DND-41 (cell line): ENCODE measurements around the gene PAK4.

Source experiments
- ATAC-seq: fragments of 200-7000 bp; cut with Tn5 transposase; 3 replicates; pipeline ENCODE4 v1.9.1; 2021; ENCODE audit warnings: low read depth; ENCODE audit not compliant: insufficient read depth
- DNase-seq: peaks from one replicate; pipeline ENCODE4 v3.0.0-alpha.2; 2020
- H2AFZ ChIP-seq: 2 replicates; pipeline ENCODE4 v1.6.0; 2012; ENCODE audit warnings: low read depth, low read length
- H3K27ac ChIP-seq: 2 replicates; pipeline ENCODE4 v1.5.1; 2012; ENCODE audit warnings: low read length, inconsistent platforms
- H3K27me3 ChIP-seq: fragments of 200-600 bp; sonication (generic); 2 replicates; pipeline ENCODE4 v1.6.0; 2012; ENCODE audit warnings: low read length, mild to moderate bottlenecking, inconsistent platforms; ENCODE audit not compliant: insufficient read depth, poor library complexity
- H3K36me3 ChIP-seq: 2 replicates; pipeline ENCODE4 v1.5.1; 2012; ENCODE audit warnings: low read length, inconsistent platforms; ENCODE audit not compliant: insufficient read depth
- H3K4me1 ChIP-seq: 2 replicates; pipeline ENCODE4 v1.5.1; 2012; ENCODE audit warnings: mild to moderate bottlenecking, low read length; ENCODE audit not compliant: insufficient read depth
- H3K4me2 ChIP-seq: 2 replicates; pipeline ENCODE4 v1.6.0; 2012; ENCODE audit warnings: mild to moderate bottlenecking, moderate library complexity, low read length, inconsistent platforms; ENCODE audit not compliant: insufficient read depth
- H3K4me3 ChIP-seq, 2 experiments: fragments of 200-600 bp in 1 of 2; shearing (Covaris generic) in 1 of 2; 2 replicates each; pipeline ENCODE4 v1.5.1; 2012 to 2016; ENCODE audit warnings: inconsistent platforms in 2 of 2, low read length in 2 of 2, mild to moderate bottlenecking in 2 of 2, low read depth in 1 of 2, moderate library complexity in 1 of 2
- H3K79me2 ChIP-seq: 2 replicates; pipeline ENCODE4 v1.6.0; 2012; ENCODE audit warnings: low read length, inconsistent platforms; ENCODE audit not compliant: insufficient read depth
- H3K9ac ChIP-seq: 2 replicates; pipeline ENCODE4 v1.6.0; 2012; ENCODE audit warnings: low read depth, mild to moderate bottlenecking, inconsistent platforms, low read length, moderate library complexity
- H3K9me3 ChIP-seq: 2 replicates; pipeline ENCODE4 v1.5.1; 2012; ENCODE audit warnings: low read length, moderate library complexity, mild to moderate bottlenecking, inconsistent platforms; ENCODE audit not compliant: insufficient read depth, severe bottlenecking
- H4K20me1 ChIP-seq: 2 replicates; pipeline ENCODE4 v1.6.0; 2012; ENCODE audit warnings: low read length; ENCODE audit not compliant: insufficient read depth
- CTCF ChIP-seq: IDR thresholded peaks from 2 replicates; pipeline ENCODE4 v1.5.1; 2012; ENCODE audit warnings: borderline replicate concordance, low read length, moderate library complexity, mild to moderate bottlenecking; ENCODE audit not compliant: poor library complexity, severe bottlenecking; ENCODE audit errors: extremely low read depth
- EZH2 ChIP-seq: IDR thresholded peaks from 3 replicates; pipeline ENCODE4 v1.6.1; 2012; ENCODE audit warnings: borderline replicate concordance, low read depth, mild to moderate bottlenecking, moderate library complexity, low read length, inconsistent platforms; ENCODE audit not compliant: severe bottlenecking

PAK4 gene

GRCh38 chr19:39173502-39173991 is 48.0 kb downstream of the PAK4 start:
- H4K20me1 ChIP-seq = peaks cover 29% of the 10 kb centered on the region
- H3K4me1 ChIP-seq = no peaks in the 10 kb centered on the region
- no peaks in the 10 kb centered on the region for H3K9me3 ChIP-seq
- ATAC-seq (no peak), DNase-seq (no peak)
- no peak overlapping the region for H3K9ac ChIP-seq
- H3K4me3 ChIP-seq = no peak overlapping the region
- H2AFZ ChIP-seq = no peak overlapping the region
- H3K79me2 ChIP-seq = no peaks in the 10 kb centered on the region
- H3K27ac ChIP-seq = no peak overlapping the region
- H3K27me3 ChIP-seq = no peaks in the 10 kb centered on the region
- no peak overlapping the region for H3K4me2 ChIP-seq
- TF ChIP-seq CTCF = no peak
- no peak for TF ChIP-seq EZH2
- H3K36me3 ChIP-seq = peaks cover 88% of the 10 kb centered on the region

- H3K27me3 ChIP-seq = no peaks in the 10 kb centered on the region
- no peak overlapping the region for H2AFZ ChIP-seq
- H3K4me1 ChIP-seq = no peaks in the 10 kb centered on the region
- H3K27ac ChIP-seq = no peak overlapping the region
- H3K4me3 ChIP-seq = no peak overlapping the region
- TF ChIP-seq CTCF (no peak), EZH2 (no peak)
- no peaks in the 10 kb centered on the region for H3K9me3 ChIP-seq
- no peak for ATAC-seq
- H3K79me2 ChIP-seq = no peaks in the 10 kb centered on the region
- no peak overlapping the region for H3K4me2 ChIP-seq
- no peak for DNase-seq
- peaks cover 23% of the 10 kb centered on the region for H4K20me1 ChIP-seq
- H3K36me3 ChIP-seq = peaks cover 86% of the 10 kb centered on the region
- H3K9ac ChIP-seq = no peak overlapping the region
These were observed 48.6 kb downstream of the PAK4 start for GRCh38 chr19:39174142-39174541.

DNA sequence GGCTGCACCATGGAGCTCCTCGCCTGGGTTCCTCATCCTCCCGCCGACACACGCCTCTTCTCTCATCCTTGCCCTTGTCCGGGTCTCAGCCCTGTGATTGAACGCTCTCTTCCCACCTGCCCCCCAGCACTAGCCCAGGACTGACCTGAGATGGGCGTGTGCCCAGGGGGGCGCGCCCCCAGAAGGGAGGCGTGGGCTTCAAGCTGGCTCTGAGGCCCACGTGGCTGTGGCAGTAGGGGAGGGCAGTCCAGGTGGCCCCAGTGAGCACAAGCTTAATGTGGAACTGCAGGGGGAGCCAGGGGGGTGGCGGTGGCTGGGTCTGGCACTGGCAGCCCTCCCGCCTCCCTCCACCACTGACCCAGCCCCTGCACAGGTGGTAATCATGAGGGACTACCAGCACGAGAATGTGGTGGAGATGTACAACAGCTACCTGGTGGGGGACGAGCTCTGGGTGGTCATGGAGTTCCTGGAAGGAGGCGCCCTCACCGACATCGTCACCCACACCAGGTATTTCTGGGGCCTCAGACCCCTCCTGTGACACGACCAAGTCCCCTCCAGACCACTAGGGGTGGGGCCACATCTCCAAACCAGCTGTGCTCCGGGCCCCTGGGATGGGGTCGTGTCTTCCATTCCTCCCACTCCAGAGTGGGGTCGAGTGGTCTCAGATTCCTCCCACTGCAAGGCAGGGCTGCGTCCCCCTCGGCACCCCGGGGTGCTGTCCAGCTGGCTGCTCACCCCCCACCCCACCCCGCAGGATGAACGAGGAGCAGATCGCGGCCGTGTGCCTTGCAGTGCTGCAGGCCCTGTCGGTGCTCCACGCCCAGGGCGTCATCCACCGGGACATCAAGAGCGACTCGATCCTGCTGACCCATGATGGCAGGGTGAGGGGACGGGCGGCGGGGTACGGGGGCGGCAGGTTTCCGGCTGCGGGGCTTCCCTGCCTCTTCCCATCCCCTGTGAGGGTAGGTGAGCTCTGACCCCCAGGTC is 49.3 kb downstream of the PAK4 start:
- Histone ChIP-seq H3K4me2 (no peak overlapping the region), H3K36me3 (peaks cover 81% of the 10 kb centered on the region), H3K9ac (no peak overlapping the region), H3K4me1 (no peaks in the 10 kb centered on the region), H4K20me1 (peaks cover 20% of the 10 kb centered on the region), H3K4me3 (no peak overlapping the region), H3K27me3 (no peaks in the 10 kb centered on the region), H3K27ac (no peak overlapping the region), H3K9me3 (no peaks in the 10 kb centered on the region), H3K79me2 (no peaks in the 10 kb centered on the region), H2AFZ (no peak overlapping the region)
- no peak for ATAC-seq
- no peak for DNase-seq
- TF ChIP-seq EZH2 (no peak), CTCF (no peak)
